Ishikawa (cell line): ENCODE data around the gene MCM9.

Experiments
- CEBPB ChIP-seq: IDR thresholded peaks from 2 replicates; pipeline ENCODE4 v1.6.1; 2012
- CREB1 ChIP-seq: IDR thresholded peaks from 2 replicates; pipeline ENCODE4 v1.6.1; 2012; ENCODE audit warnings: low read depth
- EGR1 ChIP-seq: IDR thresholded peaks from 2 replicates; pipeline ENCODE4 v1.6.1; 2012
- EP300 ChIP-seq: IDR thresholded peaks from 2 replicates; pipeline ENCODE4 v1.6.1; 2012; ENCODE audit warnings: borderline replicate concordance
- FOXM1 ChIP-seq: IDR thresholded peaks from 2 replicates; pipeline ENCODE4 v1.6.1; 2012; ENCODE audit warnings: low read depth, borderline replicate concordance
- MAX ChIP-seq: IDR thresholded peaks from 2 replicates; pipeline ENCODE4 v1.6.1; 2012
- NFIC ChIP-seq: IDR thresholded peaks from 2 replicates; pipeline ENCODE4 v1.6.1; 2012
- RAD21 ChIP-seq: IDR thresholded peaks from 2 replicates; pipeline ENCODE4 v1.6.1; 2012; ENCODE audit warnings: low read depth
- REST ChIP-seq: IDR thresholded peaks from 2 replicates; pipeline ENCODE4 v1.6.1; 2012; ENCODE audit warnings: low read depth, mild to moderate bottlenecking
- TAF1 ChIP-seq: IDR thresholded peaks from 2 replicates; pipeline ENCODE4 v1.6.1; 2012; ENCODE audit warnings: low read depth, mild to moderate bottlenecking
- TCF12 ChIP-seq: IDR thresholded peaks from 2 replicates; pipeline ENCODE4 v1.6.1; 2012; ENCODE audit warnings: low read depth
- TEAD4 ChIP-seq: IDR thresholded peaks from 2 replicates; pipeline ENCODE4 v1.6.1; 2012
- USF1 ChIP-seq: IDR thresholded peaks from 2 replicates; pipeline ENCODE4 v1.6.1; 2012
- YY1 ChIP-seq: IDR thresholded peaks from 2 replicates; pipeline ENCODE4 v1.6.1; 2012; ENCODE audit warnings: low read depth
- ZBTB7A ChIP-seq: IDR thresholded peaks from 2 replicates; pipeline ENCODE4 v1.6.1; 2012; ENCODE audit warnings: low read depth

The MCM9 gene

GRCh38 chr6:118965371-118965770 is 30.4 kb upstream of the MCM9 start:
- TF ChIP-seq EGR1: no peak
- no peak for TF ChIP-seq FOXM1

- TF ChIP-seq NFIC (no peak), CREB1 (no peak), FOXM1 (no peak), TCF12 (no peak), EP300 (no peak), TAF1 (no peak), MAX (no peak), USF1 (no peak), YY1 (no peak)
Measured at GRCh38 chr6:118963003-118963402, 28.0 kb upstream of the MCM9 start.

- TF ChIP-seq EP300 (no peak), ZBTB7A (no peak), TEAD4 (no peak)
Measured at GRCh38 chr6:118959903-118960302, 24.9 kb upstream of the MCM9 start.

GRCh38 chr6:118953391-118953790 is 18.4 kb upstream of the MCM9 start:
- TF ChIP-seq REST (no peak), NFIC (no peak), USF1 (no peak), TCF12 (no peak), YY1 (no peak), EP300 (no peak), MAX (no peak), TEAD4 (no peak), CREB1 (no peak), ZBTB7A (no peak), RAD21 (no peak), TAF1 (no peak), CEBPB (no peak), EGR1 (no peak), FOXM1 (no peak)

- no peak for TF ChIP-seq NFIC
- no peak for TF ChIP-seq FOXM1
- no peak for TF ChIP-seq EGR1
Measured at GRCh38 chr6:118952683-118953082, 17.7 kb upstream of the MCM9 start.

GRCh38 chr6:118945217-118945616 is 10.3 kb upstream of the MCM9 start:
- no peak for TF ChIP-seq TCF12
- no peak for TF ChIP-seq EP300
- no peak for TF ChIP-seq MAX
- no peak for TF ChIP-seq CREB1
- TF ChIP-seq TAF1: no peak
- TF ChIP-seq USF1: no peak
- TF ChIP-seq REST: no peak
- TF ChIP-seq EGR1: no peak
- no peak for TF ChIP-seq NFIC
- no peak for TF ChIP-seq CEBPB
- TF ChIP-seq YY1: no peak
- no peak for TF ChIP-seq ZBTB7A
- no peak for TF ChIP-seq TEAD4
- TF ChIP-seq RAD21: no peak
- TF ChIP-seq FOXM1: no peak
